ENCODE measurements around the gene RDM1. TPM values are rescaled to one million over a fixed set of nuclear protein-coding genes. Genes with fewer than 3 reads are reported as not detected.

Gene RDM1
- total RNA-seq, 1 experiment from 2014 or later, result 4.7 TPM

DNA sequence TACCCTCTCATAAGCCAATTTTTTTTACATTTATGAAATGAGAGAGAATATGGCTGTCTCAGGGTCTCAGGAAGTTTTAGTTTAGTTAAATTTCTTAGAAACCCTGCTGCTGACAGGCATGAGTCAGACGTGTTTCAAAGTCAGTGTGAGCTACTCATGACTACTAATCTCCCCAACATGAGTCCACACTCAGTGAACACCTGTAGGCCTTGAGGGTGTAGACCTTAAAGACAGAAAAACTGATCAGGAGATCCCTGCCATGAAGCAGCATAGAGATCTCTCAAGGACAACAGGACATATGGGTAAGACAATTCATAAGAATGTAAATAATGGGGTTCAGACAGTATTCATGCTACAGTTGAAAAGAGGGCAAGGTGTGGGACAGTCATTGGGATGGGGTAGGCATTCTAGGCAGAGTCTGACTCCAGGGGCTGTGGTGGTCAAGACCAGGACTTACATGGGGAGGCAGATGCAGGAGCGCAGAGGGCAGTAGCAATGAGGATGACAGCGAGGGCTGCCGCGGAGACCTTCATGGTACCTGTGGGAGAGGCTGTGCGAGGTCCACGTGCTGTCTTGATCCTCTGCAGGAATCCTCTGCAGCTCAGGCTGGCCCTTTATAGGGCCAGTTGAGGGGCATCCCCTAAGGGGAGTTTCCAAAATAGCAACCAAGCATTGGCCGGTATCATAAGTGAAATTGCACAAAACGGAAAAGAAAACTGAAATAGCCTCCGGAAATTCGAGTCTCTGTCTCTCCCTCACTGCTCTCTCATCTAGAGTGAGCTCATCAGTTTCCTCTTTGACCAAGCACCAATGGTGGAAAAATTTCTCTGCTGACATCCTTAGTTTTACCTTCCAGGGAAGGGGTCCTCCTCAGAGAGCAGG is 50.6 kb downstream of the RDM1 start, which contains the start of gene CCL5 (continued):
- TF ChIP-seq PRDM15 (CRISPR knock-in tag; IDR thresholded peaks at IDR 0.05) (no peak), TCF7 (CRISPR knock-in tag; IDR thresholded peaks at IDR 0.05; ENCODE audit: low read depth) (no peak), FOXJ3 (CRISPR knock-in tag; IDR thresholded peaks at IDR 0.05; ENCODE audit: borderline replicate concordance) (no peak)

DNA sequence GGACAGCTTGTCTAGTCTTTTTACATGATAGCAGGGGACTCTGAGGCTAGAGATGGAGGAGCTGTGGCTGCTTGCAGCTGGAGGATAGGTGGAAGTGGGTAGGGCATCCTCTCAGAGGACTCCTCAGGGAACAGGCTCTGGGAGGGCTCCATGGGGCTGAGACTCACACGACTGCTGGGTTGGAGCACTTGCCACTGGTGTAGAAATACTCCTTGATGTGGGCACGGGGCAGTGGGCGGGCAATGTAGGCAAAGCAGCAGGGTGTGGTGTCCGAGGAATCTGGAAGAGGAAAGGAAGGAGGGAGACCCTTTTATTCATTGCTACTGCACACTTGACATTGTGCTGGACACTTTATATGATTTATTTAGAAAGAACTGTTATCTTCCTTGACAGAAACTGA is 52.2 kb downstream of the RDM1 start:
- no peaks in the 10 kb centered on the region for H3K36me3 Mint-ChIP-seq
- no peak overlapping the region for H3K27ac Mint-ChIP-seq
- POLR2A ChIA-PET, result no interaction called here
- TF ChIP-seq, protein P1, sequence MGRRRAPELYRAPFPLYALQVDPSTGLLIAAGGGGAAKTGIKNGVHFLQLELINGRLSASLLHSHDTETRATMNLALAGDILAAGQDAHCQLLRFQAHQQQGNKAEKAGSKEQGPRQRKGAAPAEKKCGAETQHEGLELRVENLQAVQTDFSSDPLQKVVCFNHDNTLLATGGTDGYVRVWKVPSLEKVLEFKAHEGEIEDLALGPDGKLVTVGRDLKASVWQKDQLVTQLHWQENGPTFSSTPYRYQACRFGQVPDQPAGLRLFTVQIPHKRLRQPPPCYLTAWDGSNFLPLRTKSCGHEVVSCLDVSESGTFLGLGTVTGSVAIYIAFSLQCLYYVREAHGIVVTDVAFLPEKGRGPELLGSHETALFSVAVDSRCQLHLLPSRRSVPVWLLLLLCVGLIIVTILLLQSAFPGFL (CRISPR knock-in tag; IDR thresholded peaks at IDR 0.05; ENCODE audit: borderline replicate concordance), result no peak
- TF ChIP-seq ESRRA (CRISPR knock-in tag; IDR thresholded peaks at IDR 0.05; ENCODE audit: borderline replicate concordance), result no peak
- no peak for TF ChIP-seq SMAD3 (CRISPR knock-in tag; IDR thresholded peaks at IDR 0.05; ENCODE audit: borderline replicate concordance)
- no peak for TF ChIP-seq HMGA2 (CRISPR knock-in tag; IDR thresholded peaks at IDR 0.05)
- TF ChIP-seq, protein P2, sequence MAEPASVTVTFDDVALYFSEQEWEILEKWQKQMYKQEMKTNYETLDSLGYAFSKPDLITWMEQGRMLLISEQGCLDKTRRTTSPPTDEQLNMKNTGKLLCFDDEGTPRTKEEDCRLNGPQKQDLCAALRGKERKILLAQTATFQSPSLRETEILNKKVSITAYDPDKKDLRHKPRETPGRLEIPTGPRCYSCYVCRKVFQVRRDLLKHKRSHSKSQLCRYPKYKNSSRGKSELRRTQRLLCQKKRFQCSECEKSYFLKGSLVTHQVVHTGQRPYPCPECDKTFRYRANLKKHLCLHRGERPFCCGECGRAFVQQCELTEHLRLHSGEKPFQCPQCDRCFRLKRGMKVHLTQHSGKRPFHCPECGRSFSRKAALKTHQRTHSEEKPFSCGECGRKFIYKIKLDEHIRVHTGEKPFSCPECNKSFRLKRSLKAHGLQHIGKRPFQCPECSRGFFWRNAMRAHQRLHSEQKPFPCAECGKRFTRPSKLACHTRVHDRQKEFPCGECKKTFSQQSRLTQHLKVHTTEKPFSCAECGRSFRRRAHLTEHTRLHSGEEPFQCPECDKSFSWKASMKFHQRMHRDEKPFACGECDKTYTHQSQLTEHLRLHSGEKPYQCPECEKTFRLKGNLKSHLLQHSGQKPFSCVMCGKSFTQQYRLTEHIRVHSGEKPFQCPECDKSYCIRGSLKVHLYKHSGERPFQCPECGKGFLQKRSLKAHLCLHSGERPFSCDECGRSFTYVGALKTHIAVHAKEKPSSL (CRISPR knock-in tag; conservative IDR thresholded peaks at IDR 0.05), result no peak
- TF ChIP-seq ZNF512 (CRISPR knock-in tag; IDR thresholded peaks at IDR 0.05; ENCODE audit: borderline replicate concordance), result no peak
- TF ChIP-seq, protein P3, sequence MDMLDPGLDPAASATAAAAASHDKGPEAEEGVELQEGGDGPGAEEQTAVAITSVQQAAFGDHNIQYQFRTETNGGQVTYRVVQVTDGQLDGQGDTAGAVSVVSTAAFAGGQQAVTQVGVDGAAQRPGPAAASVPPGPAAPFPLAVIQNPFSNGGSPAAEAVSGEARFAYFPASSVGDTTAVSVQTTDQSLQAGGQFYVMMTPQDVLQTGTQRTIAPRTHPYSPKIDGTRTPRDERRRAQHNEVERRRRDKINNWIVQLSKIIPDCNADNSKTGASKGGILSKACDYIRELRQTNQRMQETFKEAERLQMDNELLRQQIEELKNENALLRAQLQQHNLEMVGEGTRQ (CRISPR knock-in tag; IDR thresholded peaks at IDR 0.05), result no peak
- no peak for TF ChIP-seq NFATC4 (CRISPR knock-in tag; IDR thresholded peaks at IDR 0.05)
- no peak for TF ChIP-seq ATF3 (CRISPR knock-in tag; conservative IDR thresholded peaks at IDR 0.05)
- TF ChIP-seq ELF4 (CRISPR knock-in tag; IDR thresholded peaks at IDR 0.05; ENCODE audit: low read depth), result no peak
- TF ChIP-seq ZSCAN18 (CRISPR knock-in tag; IDR thresholded peaks at IDR 0.05), result no peak
- TF ChIP-seq ETV6 (CRISPR knock-in tag; IDR thresholded peaks at IDR 0.05), result no peak
- TF ChIP-seq, protein P4, sequence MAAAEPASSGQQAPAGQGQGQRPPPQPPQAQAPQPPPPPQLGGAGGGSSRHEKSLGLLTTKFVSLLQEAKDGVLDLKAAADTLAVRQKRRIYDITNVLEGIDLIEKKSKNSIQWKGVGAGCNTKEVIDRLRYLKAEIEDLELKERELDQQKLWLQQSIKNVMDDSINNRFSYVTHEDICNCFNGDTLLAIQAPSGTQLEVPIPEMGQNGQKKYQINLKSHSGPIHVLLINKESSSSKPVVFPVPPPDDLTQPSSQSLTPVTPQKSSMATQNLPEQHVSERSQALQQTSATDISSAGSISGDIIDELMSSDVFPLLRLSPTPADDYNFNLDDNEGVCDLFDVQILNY (CRISPR knock-in tag; IDR thresholded peaks at IDR 0.05), result no peak
- TF ChIP-seq MXD4 (CRISPR knock-in tag; IDR thresholded peaks at IDR 0.05; ENCODE audit: borderline replicate concordance), result no peak
- no peak for TF ChIP-seq ZBTB21 (CRISPR knock-in tag; IDR thresholded peaks at IDR 0.05; ENCODE audit: borderline replicate concordance)
- TF ChIP-seq CBFB (CRISPR knock-in tag; IDR thresholded peaks at IDR 0.05; ENCODE audit: low read depth), result no peak
- no peak for TF ChIP-seq SP1 (CRISPR knock-in tag; conservative IDR thresholded peaks at IDR 0.05)

More for the DNA sequence above, 52.2 kb downstream of the RDM1 start:
- H3K4me3 Mint-ChIP-seq, result no peak overlapping the region
- ATAC-seq, result no peak
- no peak for DNase-seq (ENCODE audit: low spot score)
- CTCF ChIA-PET, result interaction anchor here (0.7 kb wide), 1 partner anchor 69 kb away, joined by 4 read pairs; no protein-coding TSS in a partner anchor
- H3K9me3 Mint-ChIP-seq, result no peaks in the 10 kb centered on the region
- H3K27me3 Mint-ChIP-seq (ENCODE audit: low read depth), result no peaks in the 10 kb centered on the region
- H3K4me1 Mint-ChIP-seq, result peaks cover 9% of the 10 kb centered on the region
